B cell (primary cell): ENCODE data around the gene SLC25A25. TPM values are rescaled to one million over a fixed set of nuclear protein-coding genes. Genes with fewer than 3 reads are reported as not detected.

Experiments
- ATAC-seq: fragments of 200-7000 bp; cut with Tn5 transposase; one replicate; pipeline ENCODE4 v1.10.0; 2021; ENCODE audit warnings: low read depth, mild to moderate bottlenecking, moderate number of reproducible peaks, moderate library complexity
- CTCF ChIA-PET: fragments of 350-600 bp; sonication (Branson Sonifier 250); formaldehyde crosslinking; loops from one replicate; lab custom pipeline; 2021; ENCODE audit warnings: antibody characterized with exemption, inconsistent platforms; lab: Charles Lee
- POLR2A ChIA-PET: fragments of 350-600 bp; sonication (Branson Sonifier 250); formaldehyde crosslinking; loops from one replicate; lab custom pipeline; 2021; ENCODE audit warnings: antibody characterized with exemption; lab: Charles Lee
- DNase-seq: peaks from one replicate; pipeline ENCODE4 v3.0.0; 2013
- H2AFZ ChIP-seq: 2 replicates; pipeline ENCODE4 v1.6.1; 2012; ENCODE audit warnings: mild to moderate bottlenecking, low read depth, low read length; ENCODE audit not compliant: insufficient read depth, poor library complexity, severe bottlenecking
- H3K27ac ChIP-seq, 2 donors: 1 replicate in 1 of 2; 2 replicates in 1 of 2; pipeline ENCODE4 v1.5.1; 2012 to 2013; ENCODE audit warnings: low read length in 2 of 2, mild to moderate bottlenecking in 2 of 2, moderate library complexity in 1 of 2
- H3K27me3 ChIP-seq, 4 experiments: fragments of 200-600 bp in 1 of 4; sonication (generic) in 1 of 4; replicated peaks in 1 of 4; 1 replicate in 2 of 4; 2 replicates in 2 of 4; pipeline versions ENCODE4 v1.6.1 to v1.7.0; 2013 to 2016; ENCODE audit warnings: low read length in 3 of 4, mild to moderate bottlenecking in 2 of 4, mixed read lengths in 1 of 4, moderate library complexity in 1 of 4; ENCODE audit not compliant: insufficient read depth in 4 of 4, control insufficient read depth in 3 of 4; ENCODE audit errors: control extremely low read depth in 1 of 4
- H3K36me3 ChIP-seq, 2 experiments: replicated peaks in 1 of 2; 1 replicate in 1 of 2; 2 replicates in 1 of 2; pipeline versions ENCODE4 v1.6.1 to v1.7.1; 2013; ENCODE audit warnings: low read length in 1 of 2; ENCODE audit not compliant: insufficient read depth in 2 of 2, control insufficient read depth in 1 of 2; ENCODE audit errors: control extremely low read depth in 1 of 2, extremely low read depth in 1 of 2
- H3K4me1 ChIP-seq, 2 donors: fragments of 200-600 bp in 1 of 2; sonication (generic) in 1 of 2; 1 replicate in 1 of 2; 2 replicates in 1 of 2; pipeline versions ENCODE4 v1.5.1 to v1.6.1; 2013 to 2017; ENCODE audit warnings: low read length in 2 of 2; ENCODE audit not compliant: control insufficient read depth in 2 of 2, insufficient read depth in 2 of 2
- H3K4me2 ChIP-seq: replicated peaks from 2 replicates; pipeline ENCODE3; 2012; ENCODE audit warnings: mild to moderate bottlenecking, low read depth, low read length; ENCODE audit not compliant: poor library complexity, severe bottlenecking
- H3K4me3 ChIP-seq, 5 experiments: fragments of 200-600 bp in 1 of 5; sonication (generic) in 1 of 5; 1 replicate in 3 of 5; 2 replicates in 2 of 5; pipeline versions ENCODE4 v1.5.1 to v1.7.0; 2011 to 2016; ENCODE audit warnings: low read length in 4 of 5, mild to moderate bottlenecking in 4 of 5, low read depth in 2 of 5, control low read depth in 1 of 5, moderate library complexity in 1 of 5; ENCODE audit not compliant: insufficient read depth in 1 of 5; ENCODE audit errors: control extremely low read depth in 1 of 5, extremely low read depth in 1 of 5
- H3K79me2 ChIP-seq: fragments of 200-600 bp; sonication (generic); one replicate; pipeline ENCODE4 v1.6.0; 2016; ENCODE audit warnings: low read length; ENCODE audit not compliant: control insufficient read depth, insufficient read depth
- H3K9ac ChIP-seq: fragments of 200-600 bp; sonication (generic); 2 replicates; pipeline ENCODE4 v1.6.1; 2017; ENCODE audit warnings: mild to moderate bottlenecking, low read length, moderate library complexity
- H3K9me3 ChIP-seq, 3 donors: one replicate each; pipeline versions ENCODE4 v1.6.1 to v1.7.1; 2013; ENCODE audit warnings: low read length in 2 of 3; ENCODE audit not compliant: control insufficient read depth in 2 of 3, insufficient read depth in 1 of 3; ENCODE audit errors: control extremely low read depth in 1 of 3
- H4K20me1 ChIP-seq: 2 replicates; pipeline ENCODE4 v1.6.0; 2012; ENCODE audit warnings: mild to moderate bottlenecking, low read length; ENCODE audit not compliant: insufficient read depth, control insufficient read depth, poor library complexity, severe bottlenecking
- H3K27ac Mint-ChIP-seq: one replicate; pipeline ENCODE4 v1.8.0; 2021; ENCODE audit warnings: mixed read lengths
- H3K27me3 Mint-ChIP-seq: one replicate; pipeline ENCODE4 v1.8.0; 2021; ENCODE audit warnings: mixed read lengths
- H3K4me1 Mint-ChIP-seq: one replicate; pipeline ENCODE4 v1.8.0; 2021; ENCODE audit warnings: mixed read lengths
- H3K4me3 Mint-ChIP-seq: one replicate; pipeline ENCODE4 v1.8.0; 2021; ENCODE audit warnings: mixed read lengths
- H3K9me3 Mint-ChIP-seq: one replicate; pipeline ENCODE4 v1.8.0; 2022; ENCODE audit warnings: mixed read lengths; ENCODE audit not compliant: insufficient read depth
- CTCF ChIP-seq: fragments of 200-600 bp; IDR thresholded peaks from one replicate; pipeline ENCODE4 v1.8.0; 2022; ENCODE audit warnings: antibody characterized with exemption, mild to moderate bottlenecking
- EZH2 ChIP-seq: IDR thresholded peaks from 2 replicates; pipeline ENCODE4 v1.6.1; 2012; ENCODE audit warnings: borderline replicate concordance, low read depth, mild to moderate bottlenecking, moderate library complexity, low read length; ENCODE audit not compliant: insufficient read depth, poor library complexity, severe bottlenecking
- WGBS: methylation state at CpG from one replicate; pipeline ENCODE4 v1.1.5; 2013; ENCODE audit warnings: missing lambda C conversion rate; ENCODE audit not compliant: insufficient coverage; 5-methylcytosine and 5-hydroxymethylcytosine counted together
- intact Hi-C: fragments of 100-400 bp; cut with micrococcal nuclease; formaldehyde crosslinking; loops from one replicate; pipeline ENCODE4 v1.10.0; 2022
- polyA minus RNA-seq: library from RNA; depleted of rRNA, polyadenylated mRNA; stranded (reverse); fragments of >200 nt; gene quantifications from 2 replicates; pipeline ENCODE4 v1.2.3, GENCODE V29; 2012
- polyA plus RNA-seq: library from polyadenylated mRNA; depleted of rRNA; stranded (reverse); fragments of >200 nt; gene quantifications from 2 replicates; pipeline ENCODE4 v1.2.3, GENCODE V29; 2012
- total RNA-seq, 2 donors: library from RNA; stranded (reverse); fragments of 120-200 nt in 1 of 2; gene quantifications; 1 replicate in 1 of 2; 2 replicates in 1 of 2; pipeline versions ENCODE4 v1.2.3 to v1.2.4, GENCODE V29; 2013 to 2022

Gene SLC25A25
- 12.1 and 12.4 TPM in 2 replicates for total RNA-seq
- total RNA-seq (2013), result 12.6 TPM
- polyA plus RNA-seq, result 18.6 and 45.4 TPM in 2 replicates
- 26.6 and 46.5 TPM in 2 replicates for polyA minus RNA-seq

- H3K4me2 ChIP-seq, result peak within 1 kb of the TSS; percentile 94
- peak within 1 kb of the TSS; percentile 82 to 95 for H3K27ac ChIP-seq
- intact Hi-C loops, result loop anchor here (1.0 to 10.0 kb wide), 10 partner anchors 26 to 1767 kb away; partner anchors contain the start of genes C9orf78, CDK9, DOLPP1 and LRSAM1
- H3K4me3 ChIP-seq, result peak within 1 kb of the TSS; percentile 74 to 100 (median 98)
- peaks cover 77% of the 10 kb centered on the region for H3K79me2 ChIP-seq
- peaks cover 59 to 74% of the 10 kb centered on the region in 2 donors for H3K4me1 ChIP-seq
- DNase-seq (peak; percentile 100), ATAC-seq (peak; percentile 82)
- H3K4me3 Mint-ChIP-seq, result no peak within 1 kb of the TSS
- peaks cover 58% of the 10 kb centered on the region for H3K4me1 Mint-ChIP-seq
- POLR2A ChIA-PET, result interaction anchor here (0.7 to 2.1 kb wide), 7 partner anchors 10 to 89 kb away, joined by 3 to 7 read pairs (median 5); partner anchors contain the start of gene EEIG1
- no peaks in the 10 kb centered on the region for H4K20me1 ChIP-seq
- peaks cover 0 to 3% (median 0%) of the 10 kb centered on the region in 3 donors for H3K9me3 ChIP-seq
- H3K27me3 Mint-ChIP-seq, result no peaks in the 10 kb centered on the region
- peak within 1 kb of the TSS; percentile 73 for H2AFZ ChIP-seq
- no peak for TF ChIP-seq EZH2
- no peak for TF ChIP-seq CTCF
- under 1% methylated on average over 67 of the region's 67 CpGs for WGBS
- peak within 1 kb of the TSS; percentile 88 for H3K27ac Mint-ChIP-seq
- H3K36me3 ChIP-seq, result peaks cover 0 to 5% of the 10 kb centered on the region in 2 experiments
- no peaks in the 10 kb centered on the region for H3K9me3 Mint-ChIP-seq
- peak within 1 kb of the TSS; percentile 91 for H3K9ac ChIP-seq
- CTCF ChIA-PET, result interaction anchor here (0.7 to 2.4 kb wide), 13 partner anchors 12 to 147 kb away, joined by 3 to 9 read pairs (median 5); no protein-coding TSS in a partner anchor
- no peaks in the 10 kb centered on the region for H3K27me3 ChIP-seq
These were observed at the start of gene SLC25A25 for GRCh38 chr9:128067645-128068385. Gene SLC25A25, plus strand, starts transcription at chr9:128068232. Its CDS starts 88 bp downstream, at chr9:128068320.

GRCh38 chr9:128020692-128021091 is 47.3 kb upstream of the SLC25A25 start:
- intact Hi-C loops, result no loop called here
- H3K27ac ChIP-seq, result peak overlapping the region in 1 of 2 donors; percentile 24
- H3K4me2 ChIP-seq, result no peak overlapping the region
- no peak for ATAC-seq
- Mint-ChIP-seq H3K4me1 (peaks cover 47% of the 10 kb centered on the region), H3K27me3 (no peaks in the 10 kb centered on the region), H3K4me3 (no peak overlapping the region), H3K9me3 (no peaks in the 10 kb centered on the region), H3K27ac (peak overlapping the region; percentile 8)
- H3K9ac ChIP-seq, result no peak overlapping the region
- H3K4me1 ChIP-seq, result peaks cover 30 to 42% of the 10 kb centered on the region in 2 donors
- POLR2A ChIA-PET, result interaction anchor here (0.6 to 1.1 kb wide), 2 partner anchors 14 to 40 kb away, joined by 3 read pairs; partner anchors contain the start of gene EEIG1
- no peaks in the 10 kb centered on the region for H3K27me3 ChIP-seq
- no peaks in the 10 kb centered on the region for H3K36me3 ChIP-seq
- no peak for DNase-seq
- H3K79me2 ChIP-seq, result no peaks in the 10 kb centered on the region
- H3K9me3 ChIP-seq, result no peaks in the 10 kb centered on the region
- no peak for TF ChIP-seq EZH2
- TF ChIP-seq CTCF, result no peak
- CTCF ChIA-PET, result interaction anchor here (0.8 to 6.8 kb wide), 3 partner anchors 14 to 25 kb away, joined by 3 to 42 read pairs (median 3); no protein-coding TSS in a partner anchor
- no peak overlapping the region for H2AFZ ChIP-seq
- H4K20me1 ChIP-seq, result no peaks in the 10 kb centered on the region
- no peak overlapping the region for H3K4me3 ChIP-seq
- 92% methylated on average over 3 of the region's 4 CpGs for WGBS
